ENCODE results near the gene NXPH2. TPM values are rescaled to one million over a fixed set of nuclear protein-coding genes. Genes with fewer than 3 reads are reported as not detected.

The NXPH2 gene
- total RNA-seq, 1 donor from 2014 or later: not detected

GRCh38 chr2:138671566-138671965 lies 108.6 kb downstream of the NXPH2 start:
- Mint-ChIP-seq H3K27ac (ENCODE audit: unreplicated experiment) (no peak overlapping the region), H3K4me3 (ENCODE audit: unreplicated experiment) (no peak overlapping the region), H3K36me3 (ENCODE audit: unreplicated experiment) (no peaks in the 10 kb centered on the region), H3K27me3 (ENCODE audit: unreplicated experiment) (peaks cover 20% of the 10 kb centered on the region), H3K4me1 (ENCODE audit: unreplicated experiment) (no peaks in the 10 kb centered on the region), H3K9me3 (ENCODE audit: unreplicated experiment) (no peaks in the 10 kb centered on the region)
- TF ChIP-seq CTCF (IDR thresholded peaks at IDR 0.05): no peak
- DNase-seq (ENCODE audit: extremely low spot score, unreplicated experiment): no peak

- TF ChIP-seq CTCF (IDR thresholded peaks at IDR 0.05): no peak
- Mint-ChIP-seq H3K36me3 (ENCODE audit: unreplicated experiment) (no peaks in the 10 kb centered on the region), H3K9me3 (ENCODE audit: unreplicated experiment) (no peaks in the 10 kb centered on the region), H3K4me3 (ENCODE audit: unreplicated experiment) (no peak overlapping the region), H3K27ac (ENCODE audit: unreplicated experiment) (no peak overlapping the region), H3K4me1 (ENCODE audit: unreplicated experiment) (no peaks in the 10 kb centered on the region), H3K27me3 (ENCODE audit: unreplicated experiment) (peaks cover 18% of the 10 kb centered on the region)
- no peak for DNase-seq (ENCODE audit: extremely low spot score, unreplicated experiment)
Measured at GRCh38 chr2:138670734-138671133, 109.5 kb downstream of the NXPH2 start.

GRCh38 chr2:138665937-138666336 lies 114.3 kb downstream of the NXPH2 start:
- H3K36me3 Mint-ChIP-seq (ENCODE audit: unreplicated experiment): no peaks in the 10 kb centered on the region
- no peaks in the 10 kb centered on the region for H3K4me1 Mint-ChIP-seq (ENCODE audit: unreplicated experiment)
- no peak overlapping the region for H3K27ac Mint-ChIP-seq (ENCODE audit: unreplicated experiment)
- DNase-seq (ENCODE audit: extremely low spot score, unreplicated experiment): no peak
- no peaks in the 10 kb centered on the region for H3K9me3 Mint-ChIP-seq (ENCODE audit: unreplicated experiment)
- no peak for TF ChIP-seq CTCF (IDR thresholded peaks at IDR 0.05)
- no peak overlapping the region for H3K4me3 Mint-ChIP-seq (ENCODE audit: unreplicated experiment)
- H3K27me3 Mint-ChIP-seq (ENCODE audit: unreplicated experiment): peaks cover 12% of the 10 kb centered on the region

- DNase-seq (ENCODE audit: extremely low spot score, unreplicated experiment): no peak
- H3K27ac Mint-ChIP-seq (ENCODE audit: unreplicated experiment): no peak overlapping the region
- H3K36me3 Mint-ChIP-seq (ENCODE audit: unreplicated experiment): no peaks in the 10 kb centered on the region
- peaks cover 7% of the 10 kb centered on the region for H3K27me3 Mint-ChIP-seq (ENCODE audit: unreplicated experiment)
- no peak overlapping the region for H3K4me3 Mint-ChIP-seq (ENCODE audit: unreplicated experiment)
- no peaks in the 10 kb centered on the region for H3K4me1 Mint-ChIP-seq (ENCODE audit: unreplicated experiment)
- no peaks in the 10 kb centered on the region for H3K9me3 Mint-ChIP-seq (ENCODE audit: unreplicated experiment)
- no peak for TF ChIP-seq CTCF (IDR thresholded peaks at IDR 0.05)
Measured at GRCh38 chr2:138658187-138658894, 121.8 kb downstream of the NXPH2 start.

GRCh38 chr2:138654146-138654545 lies 126.0 kb downstream of the NXPH2 start:
- H3K27ac Mint-ChIP-seq (ENCODE audit: unreplicated experiment): no peak overlapping the region
- H3K27me3 Mint-ChIP-seq (ENCODE audit: unreplicated experiment): peaks cover 5% of the 10 kb centered on the region
- H3K4me3 Mint-ChIP-seq (ENCODE audit: unreplicated experiment): no peak overlapping the region
- TF ChIP-seq CTCF (IDR thresholded peaks at IDR 0.05): no peak
- H3K36me3 Mint-ChIP-seq (ENCODE audit: unreplicated experiment): no peaks in the 10 kb centered on the region
- no peak for DNase-seq (ENCODE audit: extremely low spot score, unreplicated experiment)
- no peaks in the 10 kb centered on the region for H3K9me3 Mint-ChIP-seq (ENCODE audit: unreplicated experiment)
- no peaks in the 10 kb centered on the region for H3K4me1 Mint-ChIP-seq (ENCODE audit: unreplicated experiment)
